A549 (cell line): Measurements from ENCODE around the gene MIPOL1.

Experiments used
- CTCF ChIP-seq: fragments of >200 bp; sonication (Bioruptor Twin); formaldehyde crosslinking; IDR thresholded peaks from 3 replicates; pipeline ENCODE4 v1.5.1; 2016
- KDM1A ChIP-seq: fragments of 200-600 bp; sonication (generic); IDR thresholded peaks from 2 replicates; pipeline ENCODE4 v1.6.1; 2016; ENCODE audit warnings: low read depth, mild to moderate bottlenecking
- MAFK ChIP-seq: fragments of 450-650 bp; IDR thresholded peaks from 2 replicates; pipeline ENCODE4 v1.6.1; 2014; ENCODE audit not compliant: partially characterized antibody
- POLR2A ChIP-seq: IDR thresholded peaks from 2 replicates; pipeline ENCODE4 v1.6.1; 2012; ENCODE audit warnings: mild to moderate bottlenecking, low read length
- RFX5 ChIP-seq: fragments of 450-650 bp; IDR thresholded peaks from 2 replicates; pipeline ENCODE4 v1.7.1; 2014; ENCODE audit warnings: antibody characterized with exemption, mild to moderate bottlenecking, moderate library complexity
- TP53 ChIP-seq: fragments of 250-450 bp; sonication (Bioruptor Pico); IDR thresholded peaks from 2 replicates; pipeline ENCODE4 v1.5.0; 2021; ENCODE audit warnings: mild to moderate bottlenecking, moderate library complexity
- TF ChIP-seq, protein P1 (sequence below): IDR thresholded peaks from 2 replicates; pipeline ENCODE4 v1.6.1; 2012

DNA sequence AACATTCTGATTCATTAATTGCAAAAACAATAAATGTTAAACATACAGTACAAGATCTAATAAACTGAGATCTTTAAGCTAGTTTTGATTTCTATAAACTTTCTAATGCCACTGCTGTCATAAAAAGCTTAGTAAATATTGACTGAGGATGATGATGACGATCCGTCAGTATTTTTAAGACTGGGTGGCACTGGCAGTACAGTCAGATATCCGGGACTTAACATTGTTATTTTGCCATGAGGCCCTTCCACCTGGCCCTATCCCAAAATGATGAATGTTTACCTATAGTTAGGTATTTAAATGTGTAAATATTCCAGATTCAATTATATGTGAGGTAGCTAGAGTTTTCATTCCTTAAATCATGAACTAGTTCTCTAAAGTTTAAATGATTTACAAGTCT, 238.8 kb downstream of the MIPOL1 start:
- TF ChIP-seq MAFK (no peak), RFX5 (no peak), TP53 (no peak), CTCF (no peak), POLR2A (no peak), KDM1A (no peak)
- TF ChIP-seq, protein P1, sequence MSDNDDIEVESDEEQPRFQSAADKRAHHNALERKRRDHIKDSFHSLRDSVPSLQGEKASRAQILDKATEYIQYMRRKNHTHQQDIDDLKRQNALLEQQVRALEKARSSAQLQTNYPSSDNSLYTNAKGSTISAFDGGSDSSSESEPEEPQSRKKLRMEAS = no peak
